ENCODE measurements around the gene CUL5.
A peak's percentile ranks its signal among the peaks of the same experiment; 100 is the strongest.

Gene CUL5

GRCh38 chr11:108008656-108009496 lies at the start of gene CUL5:
TSS of gene CUL5 (plus strand) at chr11:108008898. CDS start at chr11:108009349, 451 bp downstream.
- Histone ChIP-seq H2AFZ (ENCODE audit: low read length) (peak within 1 kb of the TSS; percentile 38; the same call in 1 of the 2 replicates), H4K20me1 (ENCODE audit: insufficient read depth, low read length) (no peaks in the 10 kb centered on the region), H3K27ac (ENCODE audit: low read depth, low read length, poor library complexity, severe bottlenecking) (peak within 1 kb of the TSS; percentile 81), H3K4me2 (ENCODE audit: low read length) (peak within 1 kb of the TSS; percentile 77), H3K27me3 (ENCODE audit: insufficient read depth, low read length) (no peaks in the 10 kb centered on the region), H3K79me2 (ENCODE audit: insufficient read depth, low read length) (peaks cover 46% of the 10 kb centered on the region), H3K9ac (ENCODE audit: low read length) (peak within 1 kb of the TSS; percentile 97), H3K4me1 (ENCODE audit: insufficient read depth, low read length, severe bottlenecking) (peaks cover 42% of the 10 kb centered on the region), H3K9me3 (ENCODE audit: low read length) (no peaks in the 10 kb centered on the region), H3K36me3 (ENCODE audit: insufficient read depth, low read length) (peaks cover 10% of the 10 kb centered on the region; the same call in 1 of the 2 replicates), H3F3A (ENCODE audit: insufficient read depth, low read length) (no peaks in the 10 kb centered on the region), H3K9me2 (ENCODE audit: low read depth, low read length) (no peaks in the 10 kb centered on the region), H3K4me3 (ENCODE audit: low read depth, low read length, poor library complexity, severe bottlenecking) (peak within 1 kb of the TSS; percentile 87)
- TF ChIP-seq EZH2 (IDR thresholded peaks at IDR 0.05; ENCODE audit: borderline replicate concordance, low read length) (no peak), CTCF (IDR thresholded peaks at IDR 0.05; ENCODE audit: low read length) (peak; percentile 94)

- H3K4me1 ChIP-seq (ENCODE audit: insufficient read depth, low read length, severe bottlenecking) = no peaks in the 10 kb centered on the region
- no peak overlapping the region for H3K4me2 ChIP-seq (ENCODE audit: low read length)
- no peaks in the 10 kb centered on the region for H3F3A ChIP-seq (ENCODE audit: insufficient read depth, low read length)
- TF ChIP-seq EZH2 (IDR thresholded peaks at IDR 0.05; ENCODE audit: borderline replicate concordance, low read length) (no peak), CTCF (IDR thresholded peaks at IDR 0.05; ENCODE audit: low read length) (no peak)
- no peak overlapping the region for H3K27ac ChIP-seq (ENCODE audit: low read depth, low read length, poor library complexity, severe bottlenecking)
- no peak overlapping the region for H2AFZ ChIP-seq (ENCODE audit: low read length)
- no peaks in the 10 kb centered on the region for H4K20me1 ChIP-seq (ENCODE audit: insufficient read depth, low read length)
- no peak overlapping the region for H3K4me3 ChIP-seq (ENCODE audit: low read depth, low read length, poor library complexity, severe bottlenecking)
- H3K36me3 ChIP-seq (ENCODE audit: insufficient read depth, low read length) = no peaks in the 10 kb centered on the region
- H3K79me2 ChIP-seq (ENCODE audit: insufficient read depth, low read length) = no peaks in the 10 kb centered on the region
- H3K9me2 ChIP-seq (ENCODE audit: low read depth, low read length) = no peaks in the 10 kb centered on the region
- H3K27me3 ChIP-seq (ENCODE audit: insufficient read depth, low read length) = no peaks in the 10 kb centered on the region
- no peaks in the 10 kb centered on the region for H3K9me3 ChIP-seq (ENCODE audit: low read length)
- H3K9ac ChIP-seq (ENCODE audit: low read length) = no peak overlapping the region
Observed at GRCh38 chr11:107961480-107961879, 47.2 kb upstream of the CUL5 start.

- Histone ChIP-seq H3K9me3 (ENCODE audit: low read length) (no peaks in the 10 kb centered on the region), H3K79me2 (ENCODE audit: insufficient read depth, low read length) (no peaks in the 10 kb centered on the region), H3K27me3 (ENCODE audit: insufficient read depth, low read length) (no peaks in the 10 kb centered on the region), H3K4me3 (ENCODE audit: low read depth, low read length, poor library complexity, severe bottlenecking) (no peak overlapping the region), H3K9ac (ENCODE audit: low read length) (no peak overlapping the region), H3K36me3 (ENCODE audit: insufficient read depth, low read length) (no peaks in the 10 kb centered on the region), H3K4me2 (ENCODE audit: low read length) (no peak overlapping the region), H2AFZ (ENCODE audit: low read length) (no peak overlapping the region), H3K4me1 (ENCODE audit: insufficient read depth, low read length, severe bottlenecking) (no peaks in the 10 kb centered on the region), H3K27ac (ENCODE audit: low read depth, low read length, poor library complexity, severe bottlenecking) (no peak overlapping the region), H3K9me2 (ENCODE audit: low read depth, low read length) (no peaks in the 10 kb centered on the region), H3F3A (ENCODE audit: insufficient read depth, low read length) (no peaks in the 10 kb centered on the region), H4K20me1 (ENCODE audit: insufficient read depth, low read length) (no peaks in the 10 kb centered on the region)
- TF ChIP-seq EZH2 (IDR thresholded peaks at IDR 0.05; ENCODE audit: borderline replicate concordance, low read length) = no peak
- no peak for TF ChIP-seq CTCF (IDR thresholded peaks at IDR 0.05; ENCODE audit: low read length)
Observed at GRCh38 chr11:107962181-107962580, 46.5 kb upstream of the CUL5 start.
